IMR-90 (cell line): ENCODE results near the gene RAB1B. TPM values are rescaled to one million over a fixed set of nuclear protein-coding genes. Genes with fewer than 3 reads are reported as not detected.

Experiments
- ATAC-seq: fragments of 200-7000 bp; cut with Tn5 transposase; 2 replicates; pipeline ENCODE4 v1.9.1; 2020; ENCODE audit warnings: low read depth, mild to moderate bottlenecking, moderate library complexity
- BruUV-seq: library from RNA; stranded (reverse); fragments of 400-500 nt; replicated peaks from 2 replicates; lab custom pipeline; 2021; lab: Mats Ljungman, UMichigan
- CTCF ChIA-PET: fragments of 300-600 bp; formaldehyde crosslinking; extraction: SDS; loops from one replicate; lab custom pipeline; 2021; ENCODE audit warnings: antibody characterized with exemption; lab: Yijun Ruan, JAX
- POLR2A ChIA-PET: fragments of 300-600 bp; sonication (Branson Sonifier 250); formaldehyde crosslinking; loops from one replicate; lab custom pipeline; 2022; ENCODE audit warnings: antibody characterized with exemption; ENCODE audit not compliant: unreplicated experiment; lab: Charles Lee
- DNase-seq: peaks from one replicate; pipeline ENCODE4 v3.0.0; 2013
- H2AFZ ChIP-seq: replicated peaks from 2 replicates; pipeline ENCODE3; 2013; ENCODE audit warnings: low read length, mild to moderate bottlenecking; ENCODE audit not compliant: poor library complexity
- H2AK5ac ChIP-seq: 2 replicates; pipeline ENCODE4 v1.6.1; 2013; ENCODE audit warnings: low read depth, low read length, inconsistent platforms
- H2AK9ac ChIP-seq: replicated peaks from 2 replicates; pipeline ENCODE3; 2013; ENCODE audit warnings: mild to moderate bottlenecking, low read depth, low read length, moderate library complexity; ENCODE audit not compliant: poor library complexity
- H2BK120ac ChIP-seq: 2 replicates; pipeline ENCODE4 v1.6.1; 2013; ENCODE audit warnings: low read depth, low read length, inconsistent platforms
- H2BK15ac ChIP-seq: 3 replicates; pipeline ENCODE4 v1.6.1; 2013; ENCODE audit warnings: low read depth, low read length, inconsistent platforms
- H2BK20ac ChIP-seq: 2 replicates; pipeline ENCODE4 v1.6.1; 2013; ENCODE audit warnings: low read depth, mild to moderate bottlenecking, inconsistent platforms, low read length, moderate library complexity
- H2BK5ac ChIP-seq: 2 replicates; pipeline ENCODE4 v1.6.1; 2013; ENCODE audit warnings: mild to moderate bottlenecking, low read depth, low read length, inconsistent platforms; ENCODE audit not compliant: poor library complexity, severe bottlenecking
- H3K14ac ChIP-seq: replicated peaks from 2 replicates; pipeline ENCODE4 v1.6.1; 2013; ENCODE audit warnings: low read depth, low read length, inconsistent platforms
- H3K18ac ChIP-seq: 2 replicates; pipeline ENCODE4 v1.6.1; 2013; ENCODE audit warnings: low read depth, low read length, control low read depth
- H3K23ac ChIP-seq: 2 replicates; pipeline ENCODE4 v1.6.1; 2013; ENCODE audit warnings: low read depth, low read length, inconsistent platforms
- H3K27ac ChIP-seq: 2 replicates; pipeline ENCODE4 v1.5.1; 2013; ENCODE audit warnings: mild to moderate bottlenecking, control low read depth, low read length; ENCODE audit not compliant: insufficient read depth
- H3K27me3 ChIP-seq: 2 replicates; pipeline ENCODE4 v1.6.1; 2013; ENCODE audit warnings: low read length; ENCODE audit not compliant: control insufficient read depth, insufficient read depth
- H3K36me3 ChIP-seq: 2 replicates; pipeline ENCODE4 v1.6.1; 2013; ENCODE audit warnings: low read length, mixed read lengths; ENCODE audit not compliant: control insufficient read depth, insufficient read depth
- H3K4ac ChIP-seq: 2 replicates; pipeline ENCODE4 v1.6.1; 2013; ENCODE audit warnings: low read depth, low read length, inconsistent platforms
- H3K4me1 ChIP-seq: 2 replicates; pipeline ENCODE4 v1.6.1; 2013; ENCODE audit warnings: low read length, mixed read lengths; ENCODE audit not compliant: control insufficient read depth, insufficient read depth
- H3K4me2 ChIP-seq: 2 replicates; pipeline ENCODE4 v1.6.1; 2013; ENCODE audit warnings: low read depth, mild to moderate bottlenecking, control low read depth, low read length, moderate library complexity
- H3K4me3 ChIP-seq: 2 replicates; pipeline ENCODE4 v1.5.1; 2013; ENCODE audit warnings: low read depth, mild to moderate bottlenecking, control low read depth, low read length, moderate library complexity; ENCODE audit not compliant: insufficient read depth
- H3K56ac ChIP-seq: 2 replicates; pipeline ENCODE4 v1.6.1; 2013; ENCODE audit warnings: low read length, inconsistent platforms; ENCODE audit not compliant: insufficient read depth; ENCODE audit errors: extremely low read depth
- H3K79me1 ChIP-seq, 2 experiments: 2 replicates each; pipeline ENCODE4 v1.6.1; 2013; ENCODE audit warnings: low read length in 2 of 2, inconsistent platforms in 1 of 2, low read depth in 1 of 2
- H3K9ac ChIP-seq: 2 replicates; pipeline ENCODE4 v1.6.1; 2013; ENCODE audit warnings: low read depth, low read length, control low read depth
- H3K9me1 ChIP-seq: 2 replicates; pipeline ENCODE4 v1.6.1; 2013; ENCODE audit warnings: low read length, inconsistent platforms; ENCODE audit not compliant: insufficient read depth
- H3K9me3 ChIP-seq: 2 replicates; pipeline ENCODE4 v1.6.1; 2013; ENCODE audit warnings: low read length; ENCODE audit not compliant: control insufficient read depth, insufficient read depth
- H4K20me1 ChIP-seq: 2 replicates; pipeline ENCODE4 v1.6.1; 2013; ENCODE audit warnings: low read length, inconsistent platforms; ENCODE audit not compliant: insufficient read depth
- H4K5ac ChIP-seq: 2 replicates; pipeline ENCODE4 v1.6.1; 2013; ENCODE audit warnings: mild to moderate bottlenecking, low read depth, low read length, control low read depth
- H4K8ac ChIP-seq, 2 experiments: 2 replicates each; pipeline ENCODE4 v1.6.1; 2013; ENCODE audit warnings: low read depth in 2 of 2, low read length in 2 of 2, control low read depth in 1 of 2, inconsistent platforms in 1 of 2
- H4K91ac ChIP-seq: 2 replicates; pipeline ENCODE4 v1.6.1; 2013; ENCODE audit warnings: low read depth, low read length, inconsistent platforms; ENCODE audit not compliant: insufficient read depth
- CEBPB ChIP-seq: IDR thresholded peaks from 2 replicates; pipeline ENCODE4 v1.6.1; 2012; ENCODE audit warnings: low read depth, low read length, improper control_type of control experiment
- NFE2L2 ChIP-seq: fragments of 150-350 bp; IDR thresholded peaks from 2 replicates; pipeline ENCODE4 v1.6.1; 2016; ENCODE audit warnings: low read depth, mild to moderate bottlenecking, low read length
- POLR2A ChIP-seq: IDR thresholded peaks from 2 replicates; pipeline ENCODE4 v1.6.1; 2012; ENCODE audit warnings: mild to moderate bottlenecking, low read depth, low read length
- SMC3 ChIP-seq: fragments of 150-350 bp; IDR thresholded peaks from 2 replicates; pipeline ENCODE4 v1.6.1; 2016; ENCODE audit warnings: low read depth, mild to moderate bottlenecking, antibody characterized with exemption, low read length, moderate library complexity
- WGBS, 2 experiments: methylation state at CpG; one replicate each; pipeline versions ENCODE4 v1.1.5 to v1.1.7; 2013; ENCODE audit warnings: missing lambda C conversion rate in 2 of 2; ENCODE audit not compliant: insufficient read length in 1 of 2; ENCODE audit errors: extremely low coverage in 2 of 2; 5-methylcytosine and 5-hydroxymethylcytosine counted together
- dilution Hi-C: fragments of 300-500 bp; cut with HindIII; formaldehyde crosslinking; loops from one replicate; pipeline ENCODE4 v1.14.3; 2018; ENCODE audit warnings: low sequenced_read_pairs; ENCODE audit not compliant: unreplicated experiment
- in situ Hi-C: fragments of 300-500 bp; cut with MboI; formaldehyde crosslinking; loops from 3 replicates; pipeline ENCODE4 v1.14.3; 2019; ENCODE audit warnings: low sequenced_read_pairs, inconsistent platforms, mixed read lengths
- intact Hi-C: fragments of 100-400 bp; cut with micrococcal nuclease; formaldehyde crosslinking; loops from 2 replicates; pipeline ENCODE4 v1.10.0; 2022
- polyA plus RNA-seq, 3 experiments: library from polyadenylated mRNA; depleted of rRNA; stranded (reverse); fragments of >200 nt; gene quantifications; 2 replicates each; pipeline ENCODE4 v1.2.3, GENCODE V29; 2012; ENCODE audit warnings: low replicate concordance in 1 of 3
- total RNA-seq: library from RNA; depleted of rRNA; stranded (reverse); fragments of >200 nt; gene quantifications from 2 replicates; pipeline ENCODE4 v1.2.3, GENCODE V29; 2012
- TF ChIP-seq, protein P1 (sequence below): conservative IDR thresholded peaks from 2 replicates; pipeline ENCODE4 v1.5.1; 2012; ENCODE audit warnings: mild to moderate bottlenecking, low read depth, low read length, improper control_type of control experiment

RAB1B gene
- total and polyA plus RNA-seq, 2 of the 4 experiments (the other 2 are of a cell fraction) = 83.7 to 248 TPM

GRCh38 chr11:66221726-66222236 is 46.7 kb upstream of the RAB1B start:
- in situ Hi-C loops (no loop called here), intact Hi-C loops (loop anchor here (1.0 to 2.0 kb wide), 4 partner anchors 37 to 115 kb away; partner anchors contain the start of genes RIN1 and YIF1A), dilution Hi-C loops (no loop called here)
- no peak overlapping the region for H3K4ac ChIP-seq
- ATAC-seq (no peak), DNase-seq (peak; percentile 24)
- H3K18ac ChIP-seq = no peak overlapping the region
- H3K9ac ChIP-seq = no peak overlapping the region
- no peak overlapping the region for H2BK5ac ChIP-seq
- H3K4me1 ChIP-seq = no peaks in the 10 kb centered on the region
- H3K9me3 ChIP-seq = no peaks in the 10 kb centered on the region
- H2BK20ac ChIP-seq = no peak overlapping the region
- H3K4me2 ChIP-seq = no peak overlapping the region
- H2BK15ac ChIP-seq = no peak overlapping the region
- TF ChIP-seq, protein P1, sequence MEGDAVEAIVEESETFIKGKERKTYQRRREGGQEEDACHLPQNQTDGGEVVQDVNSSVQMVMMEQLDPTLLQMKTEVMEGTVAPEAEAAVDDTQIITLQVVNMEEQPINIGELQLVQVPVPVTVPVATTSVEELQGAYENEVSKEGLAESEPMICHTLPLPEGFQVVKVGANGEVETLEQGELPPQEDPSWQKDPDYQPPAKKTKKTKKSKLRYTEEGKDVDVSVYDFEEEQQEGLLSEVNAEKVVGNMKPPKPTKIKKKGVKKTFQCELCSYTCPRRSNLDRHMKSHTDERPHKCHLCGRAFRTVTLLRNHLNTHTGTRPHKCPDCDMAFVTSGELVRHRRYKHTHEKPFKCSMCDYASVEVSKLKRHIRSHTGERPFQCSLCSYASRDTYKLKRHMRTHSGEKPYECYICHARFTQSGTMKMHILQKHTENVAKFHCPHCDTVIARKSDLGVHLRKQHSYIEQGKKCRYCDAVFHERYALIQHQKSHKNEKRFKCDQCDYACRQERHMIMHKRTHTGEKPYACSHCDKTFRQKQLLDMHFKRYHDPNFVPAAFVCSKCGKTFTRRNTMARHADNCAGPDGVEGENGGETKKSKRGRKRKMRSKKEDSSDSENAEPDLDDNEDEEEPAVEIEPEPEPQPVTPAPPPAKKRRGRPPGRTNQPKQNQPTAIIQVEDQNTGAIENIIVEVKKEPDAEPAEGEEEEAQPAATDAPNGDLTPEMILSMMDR = no peak
- no peak for TF ChIP-seq SMC3
- TF ChIP-seq NFE2L2 = no peak
- no peak for TF ChIP-seq POLR2A
- no peak for TF ChIP-seq CEBPB
- H4K20me1 ChIP-seq = peaks cover 7% of the 10 kb centered on the region
- no peak overlapping the region for H2AK5ac ChIP-seq
- no peak overlapping the region for H4K5ac ChIP-seq
- WGBS, 2 experiments = 67% methylated on average over 1 of the region's 9 CpGs; no CpG with 5 or more reads in 1 of the 2 experiments
- no peak overlapping the region for H3K23ac ChIP-seq
- no peak overlapping the region for H4K8ac ChIP-seq
- H3K27me3 ChIP-seq = no peaks in the 10 kb centered on the region
- H3K4me3 ChIP-seq = no peak overlapping the region
- H3K9me1 ChIP-seq = no peaks in the 10 kb centered on the region; the same call in 1 of the 2 replicates
- no peak overlapping the region for H3K27ac ChIP-seq
- no peak overlapping the region for H3K14ac ChIP-seq
- H3K36me3 ChIP-seq = peaks cover 46% of the 10 kb centered on the region
- no peak overlapping the region for H3K56ac ChIP-seq
- CTCF ChIA-PET = interaction anchor here (0.5 to 1.5 kb wide), 7 partner anchors 8 to 179 kb away, joined by 3 to 9 read pairs (median 4); no protein-coding TSS in a partner anchor
- peaks cover 0 to 2% of the 10 kb centered on the region in 2 experiments; a peak in 1 of 4 replicates for H3K79me1 ChIP-seq
- POLR2A ChIA-PET = no interaction called here
- H2AK9ac ChIP-seq = no peak overlapping the region
- H4K91ac ChIP-seq = no peak overlapping the region
- H2AFZ ChIP-seq = no peak overlapping the region
- H2BK120ac ChIP-seq = no peak overlapping the region
- BruUV-seq = no TSS peak
